IPS-NIHi7 (cell line): ENCODE data around the gene CCDC74B.
"Not testable (repeated sequence)": the region's sequence is repeated elsewhere in the genome, so short reads cannot be mapped to it uniquely, and the experiment has no call there.

Experiments
- DNase-seq: peaks from one replicate; pipeline ENCODE4 v3.0.0; 2012; ENCODE audit warnings: mixed read lengths; ENCODE audit errors: extremely low spot score

CCDC74B gene

GRCh38 chr2:130102597-130103363 is 42.1 kb downstream of the CCDC74B start:
- DNase-seq = not testable (repeated sequence)
